HG03064 (cell line): ENCODE data around the gene LMX1B.
"Not testable (repeated sequence)": the region's sequence is repeated elsewhere in the genome, so short reads cannot be mapped to it uniquely, and the experiment has no call there.

Experiments
- ATAC-seq: cut with Tn5 transposase; IDR thresholded peaks from one replicate; pipeline ENCODE4 v1.9.1; 2021; ENCODE audit warnings: low read depth; ENCODE audit not compliant: unreplicated experiment

Gene LMX1B

DNA sequence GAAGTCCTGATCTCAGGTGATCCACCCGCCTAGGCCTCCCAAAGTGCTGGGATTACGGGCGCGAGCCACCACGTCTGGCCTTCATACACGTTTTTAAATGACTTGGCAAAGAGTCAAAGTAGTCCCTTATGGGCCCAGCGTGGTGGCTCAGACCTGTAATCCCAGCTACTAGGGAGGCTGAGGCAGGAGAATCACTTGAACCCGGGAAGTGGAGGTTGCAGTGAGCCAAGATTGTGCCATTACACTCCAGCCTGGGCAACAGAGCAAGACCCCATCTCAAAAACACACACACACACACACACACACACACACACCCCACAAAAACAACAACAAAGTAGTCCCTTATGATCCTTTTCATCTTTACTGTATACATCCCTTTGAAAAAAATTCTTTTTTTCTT, 116.9 kb downstream of the LMX1B start:
- not testable (repeated sequence) for ATAC-seq

GRCh38 chr9:126733005-126733404, 119.3 kb downstream of the LMX1B start:
- ATAC-seq, result no peak

DNA sequence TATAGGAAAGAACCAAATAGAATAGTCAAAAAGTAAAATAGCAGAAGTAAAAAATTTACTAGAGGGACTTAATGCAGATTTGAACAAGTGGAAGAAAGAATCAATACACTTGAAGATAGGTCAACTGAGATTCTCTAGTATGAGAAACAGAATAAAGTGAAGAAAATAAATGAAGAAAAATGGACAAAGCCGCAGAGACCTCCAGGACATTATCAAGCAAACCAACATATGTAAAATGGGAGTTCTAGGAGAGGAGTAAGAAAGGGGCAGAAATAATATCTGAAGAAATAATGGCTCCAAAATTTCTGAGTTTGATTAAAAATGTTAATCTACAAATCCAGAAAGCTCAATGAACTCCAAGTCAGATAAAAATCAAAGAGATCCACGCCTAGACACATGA, 121.1 kb downstream of the LMX1B start:
- ATAC-seq, result no peak

DNA sequence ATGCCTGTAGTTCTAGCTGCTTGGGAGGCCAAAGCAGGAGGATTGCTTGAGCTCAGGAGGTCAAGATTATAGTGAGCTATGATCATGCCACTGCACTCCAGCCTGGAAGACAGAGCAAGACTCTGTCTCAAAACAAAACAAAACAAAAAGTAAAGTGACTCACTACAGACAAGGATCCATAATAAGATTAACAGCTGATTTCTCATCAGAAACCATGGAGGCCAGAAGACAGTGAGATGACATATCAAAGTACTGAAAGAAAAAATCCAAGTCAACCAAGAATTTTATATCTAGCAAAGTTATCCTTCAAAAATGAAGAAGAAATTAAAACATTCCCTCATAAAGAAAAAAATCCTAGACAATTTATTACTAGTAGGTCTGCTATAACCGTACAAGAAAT, 121.8 kb downstream of the LMX1B start:
- ATAC-seq, result no peak

- no peak for ATAC-seq
These were observed 124.8 kb downstream of the LMX1B start for GRCh38 chr9:126738553-126738952.

- ATAC-seq, result no peak
These were observed 129.3 kb downstream of the LMX1B start for GRCh38 chr9:126743041-126743440.

DNA sequence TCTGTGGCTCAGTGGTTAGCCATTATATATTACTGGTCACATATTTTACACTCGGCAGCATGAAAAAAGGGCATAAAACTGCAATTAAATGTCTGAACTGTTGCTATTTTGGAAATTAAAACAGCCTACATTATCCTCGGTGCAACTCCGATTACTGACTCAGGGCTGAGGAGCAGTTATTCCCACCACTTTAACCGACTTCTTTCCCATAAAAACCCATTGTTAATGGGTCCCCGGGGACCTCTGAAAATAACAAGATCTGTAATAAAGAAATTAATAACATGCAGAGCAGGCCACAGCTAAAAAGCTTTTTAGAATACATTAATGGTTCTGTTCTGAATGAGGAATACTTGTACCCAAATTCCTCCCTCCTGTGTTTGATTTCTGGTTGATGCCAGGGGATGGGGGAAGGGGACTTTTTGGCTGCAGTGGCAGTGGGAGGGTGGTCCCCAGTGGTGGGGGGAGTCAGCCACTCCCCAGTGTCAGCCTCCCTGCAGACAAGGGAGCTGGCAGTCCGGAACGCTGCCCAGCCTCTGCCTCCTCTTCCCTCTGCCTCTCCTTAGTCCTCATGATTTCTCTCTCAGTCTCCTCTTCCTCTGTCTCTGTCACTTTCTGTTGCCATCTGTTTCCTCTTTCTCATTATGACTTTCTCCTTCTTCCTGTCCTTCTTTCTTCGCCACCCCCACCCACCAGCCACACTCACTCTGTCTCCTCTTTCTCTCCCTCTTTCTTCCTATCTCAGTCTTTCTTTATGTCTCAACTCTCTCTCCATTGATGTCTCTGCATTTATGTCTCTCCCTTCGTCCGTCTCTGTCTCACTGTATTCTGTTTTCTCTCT, 132.1 kb downstream of the LMX1B start:
- no peak for ATAC-seq
